Glomerular endothelial cell (primary cell): ENCODE measurements around the gene CLCN1. TPM values are rescaled to one million over a fixed set of nuclear protein-coding genes. Genes with fewer than 3 reads are reported as not detected.

Experiments used
- DNase-seq: peaks from one replicate; pipeline ENCODE4 v3.0.0-alpha.2; 2011; ENCODE audit warnings: low read depth, low spot score; ENCODE audit errors: extremely low read depth
- total RNA-seq: library from RNA; depleted of rRNA; stranded (reverse); fragments of >200 nt; gene quantifications from 2 replicates; pipeline ENCODE4 v1.2.3, GENCODE V29; 2015

CLCN1 gene
- total RNA-seq, 1 donor from 2014 or later = not detected

GRCh38 chr7:143361552-143362130 is 45.7 kb downstream of the CLCN1 start:
- no peak for DNase-seq

GRCh38 chr7:143362131-143363015 is 46.5 kb downstream of the CLCN1 start, which contains the start of gene FAM131B:
TSS of gene FAM131B (minus strand) at chr7:143362713. CDS start at chr7:143362603, 110 bp downstream.
- no peak for DNase-seq

GRCh38 chr7:143363016-143363937 is 47.4 kb downstream of the CLCN1 start:
- DNase-seq = no peak

GRCh38 chr7:143367972-143368371 is 52.1 kb downstream of the CLCN1 start:
- DNase-seq = no peak

GRCh38 chr7:143368387-143368786 is 52.5 kb downstream of the CLCN1 start:
- no peak for DNase-seq

GRCh38 chr7:143369678-143370651 is 54.1 kb downstream of the CLCN1 start:
- DNase-seq = no peak

- DNase-seq = no peak
These were observed 56.2 kb downstream of the CLCN1 start for GRCh38 chr7:143372070-143372469.

- DNase-seq = no peak
These were observed 57.4 kb downstream of the CLCN1 start for GRCh38 chr7:143373255-143373794.

GRCh38 chr7:143374561-143374960 is 58.6 kb downstream of the CLCN1 start:
- no peak for DNase-seq

GRCh38 chr7:143375298-143376034 is 59.6 kb downstream of the CLCN1 start:
- DNase-seq = no peak

GRCh38 chr7:143376396-143376795 is 60.5 kb downstream of the CLCN1 start:
- DNase-seq = no peak

GRCh38 chr7:143379611-143380259 is 63.8 kb downstream of the CLCN1 start:
- DNase-seq = no peak

- no peak for DNase-seq
These were observed 64.3 kb downstream of the CLCN1 start for GRCh38 chr7:143380260-143380645.

- no peak for DNase-seq
These were observed 64.9 kb downstream of the CLCN1 start, which contains the start of gene ZYX for GRCh38 chr7:143380646-143381426. TSS of gene ZYX (plus strand) at chr7:143381345. CDS start at chr7:143381572, 227 bp downstream.

- no peak for DNase-seq
These were observed 65.7 kb downstream of the CLCN1 start for GRCh38 chr7:143381427-143382125.

GRCh38 chr7:143382126-143382790 is 66.3 kb downstream of the CLCN1 start:
- no peak for DNase-seq
